Measurements from ENCODE around the gene PIK3R4.

PIK3R4 gene

GRCh38 chr3:130635285-130635684 is 111.3 kb downstream of the PIK3R4 start:
- DNase-seq (ENCODE audit: insufficient read length) (no peak), FAIRE-seq (no peak)
- TF ChIP-seq POLR2AphosphoS5 (IDR thresholded peaks at IDR 0.05; ENCODE audit: low read depth, low read length) (no peak), POLR2A (IDR thresholded peaks at IDR 0.05; ENCODE audit: low read depth, low read length) (no peak), TAF1 (IDR thresholded peaks at IDR 0.05; ENCODE audit: borderline replicate concordance, low read depth, low read length) (no peak)

All from GM12892 (cell line).